WTC11 (cell line): ENCODE data around the gene YAP1.

ENCODE experiments used
- CREM ChIP-seq: sonication (generic); formaldehyde crosslinking; IDR thresholded peaks from 2 replicates; pipeline ENCODE4 v1.8.1; 2022; ENCODE audit warnings: mild to moderate bottlenecking, missing genetic modification reagents, moderate library complexity
- GABPB1 ChIP-seq: sonication (generic); formaldehyde crosslinking; IDR thresholded peaks from 2 replicates; pipeline ENCODE4 v1.8.1; 2023; ENCODE audit warnings: mild to moderate bottlenecking, missing genetic modification reagents
- SP1 ChIP-seq: sonication (generic); formaldehyde crosslinking; conservative IDR thresholded peaks from 2 replicates; pipeline ENCODE4 v1.8.1; 2022; ENCODE audit warnings: missing genetic modification reagents
- TCF7 ChIP-seq: sonication (generic); formaldehyde crosslinking; IDR thresholded peaks from 2 replicates; pipeline ENCODE4 v1.8.0; 2022; ENCODE audit warnings: mild to moderate bottlenecking, low read depth, missing genetic modification reagents, moderate library complexity
- TF ChIP-seq, protein P1 (sequence below): fragments of 200-600 bp; IDR thresholded peaks from 2 replicates; pipeline ENCODE4 v1.8.0; 2022; ENCODE audit warnings: antibody characterized with exemption
- TF ChIP-seq, protein P2 (sequence below): sonication (generic); formaldehyde crosslinking; IDR thresholded peaks from 2 replicates; pipeline ENCODE4 v1.8.0; 2022; ENCODE audit warnings: mild to moderate bottlenecking, missing genetic modification reagents
- TF ChIP-seq, protein P3 (sequence below): sonication (generic); formaldehyde crosslinking; IDR thresholded peaks from 2 replicates; pipeline ENCODE4 v1.8.0; 2022; ENCODE audit warnings: mild to moderate bottlenecking, missing genetic modification reagents
- TF ChIP-seq, protein P4 (sequence below): sonication (generic); formaldehyde crosslinking; IDR thresholded peaks from 2 replicates; pipeline ENCODE4 v1.8.1; 2023; ENCODE audit warnings: mild to moderate bottlenecking, missing genetic modification reagents, moderate library complexity

DNA sequence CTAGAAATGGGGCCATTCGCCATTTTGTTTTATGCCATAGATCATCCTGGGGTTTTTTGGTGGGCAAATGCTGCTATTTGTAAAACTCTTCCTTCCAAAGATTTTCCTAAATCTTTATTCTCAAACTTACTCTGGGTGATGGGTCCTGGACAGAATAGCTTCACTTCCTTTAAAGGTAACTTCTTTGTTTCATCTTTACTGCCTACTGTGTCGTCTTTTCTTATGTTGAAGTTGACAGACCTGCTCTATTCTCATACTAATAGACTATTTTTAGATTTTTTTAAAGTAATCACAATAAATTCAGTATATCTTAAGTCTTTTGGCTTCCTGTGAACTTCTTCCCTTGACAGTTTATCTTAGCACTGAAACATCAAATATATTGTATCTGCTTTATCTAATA is 98.6 kb downstream of the YAP1 start:
- TF ChIP-seq, protein P1, sequence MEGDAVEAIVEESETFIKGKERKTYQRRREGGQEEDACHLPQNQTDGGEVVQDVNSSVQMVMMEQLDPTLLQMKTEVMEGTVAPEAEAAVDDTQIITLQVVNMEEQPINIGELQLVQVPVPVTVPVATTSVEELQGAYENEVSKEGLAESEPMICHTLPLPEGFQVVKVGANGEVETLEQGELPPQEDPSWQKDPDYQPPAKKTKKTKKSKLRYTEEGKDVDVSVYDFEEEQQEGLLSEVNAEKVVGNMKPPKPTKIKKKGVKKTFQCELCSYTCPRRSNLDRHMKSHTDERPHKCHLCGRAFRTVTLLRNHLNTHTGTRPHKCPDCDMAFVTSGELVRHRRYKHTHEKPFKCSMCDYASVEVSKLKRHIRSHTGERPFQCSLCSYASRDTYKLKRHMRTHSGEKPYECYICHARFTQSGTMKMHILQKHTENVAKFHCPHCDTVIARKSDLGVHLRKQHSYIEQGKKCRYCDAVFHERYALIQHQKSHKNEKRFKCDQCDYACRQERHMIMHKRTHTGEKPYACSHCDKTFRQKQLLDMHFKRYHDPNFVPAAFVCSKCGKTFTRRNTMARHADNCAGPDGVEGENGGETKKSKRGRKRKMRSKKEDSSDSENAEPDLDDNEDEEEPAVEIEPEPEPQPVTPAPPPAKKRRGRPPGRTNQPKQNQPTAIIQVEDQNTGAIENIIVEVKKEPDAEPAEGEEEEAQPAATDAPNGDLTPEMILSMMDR = no peak
- TF ChIP-seq SP1 (CRISPR knock-in tag) = no peak
- TF ChIP-seq, protein P2, sequence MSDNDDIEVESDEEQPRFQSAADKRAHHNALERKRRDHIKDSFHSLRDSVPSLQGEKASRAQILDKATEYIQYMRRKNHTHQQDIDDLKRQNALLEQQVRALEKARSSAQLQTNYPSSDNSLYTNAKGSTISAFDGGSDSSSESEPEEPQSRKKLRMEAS = no peak
- no peak for TF ChIP-seq TCF7 (CRISPR knock-in tag)
- TF ChIP-seq, protein P3, sequence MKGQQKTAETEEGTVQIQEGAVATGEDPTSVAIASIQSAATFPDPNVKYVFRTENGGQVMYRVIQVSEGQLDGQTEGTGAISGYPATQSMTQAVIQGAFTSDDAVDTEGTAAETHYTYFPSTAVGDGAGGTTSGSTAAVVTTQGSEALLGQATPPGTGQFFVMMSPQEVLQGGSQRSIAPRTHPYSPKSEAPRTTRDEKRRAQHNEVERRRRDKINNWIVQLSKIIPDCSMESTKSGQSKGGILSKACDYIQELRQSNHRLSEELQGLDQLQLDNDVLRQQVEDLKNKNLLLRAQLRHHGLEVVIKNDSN (CRISPR knock-in tag) = no peak
- no peak for TF ChIP-seq CREM (CRISPR knock-in tag)
- TF ChIP-seq, protein P4, sequence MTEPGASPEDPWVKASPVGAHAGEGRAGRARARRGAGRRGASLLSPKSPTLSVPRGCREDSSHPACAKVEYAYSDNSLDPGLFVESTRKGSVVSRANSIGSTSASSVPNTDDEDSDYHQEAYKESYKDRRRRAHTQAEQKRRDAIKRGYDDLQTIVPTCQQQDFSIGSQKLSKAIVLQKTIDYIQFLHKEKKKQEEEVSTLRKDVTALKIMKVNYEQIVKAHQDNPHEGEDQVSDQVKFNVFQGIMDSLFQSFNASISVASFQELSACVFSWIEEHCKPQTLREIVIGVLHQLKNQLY (CRISPR knock-in tag) = no peak
- no peak for TF ChIP-seq GABPB1
